Ramos (cell line): ENCODE data around the gene POU2F1.

Experiments
- in situ Hi-C: fragments of 300-500 bp; cut with MboI; formaldehyde crosslinking; loops from one replicate; pipeline ENCODE4 v1.14.3; 2022; ENCODE audit warnings: low sequenced_read_pairs; ENCODE audit not compliant: unreplicated experiment

Gene POU2F1

DNA sequence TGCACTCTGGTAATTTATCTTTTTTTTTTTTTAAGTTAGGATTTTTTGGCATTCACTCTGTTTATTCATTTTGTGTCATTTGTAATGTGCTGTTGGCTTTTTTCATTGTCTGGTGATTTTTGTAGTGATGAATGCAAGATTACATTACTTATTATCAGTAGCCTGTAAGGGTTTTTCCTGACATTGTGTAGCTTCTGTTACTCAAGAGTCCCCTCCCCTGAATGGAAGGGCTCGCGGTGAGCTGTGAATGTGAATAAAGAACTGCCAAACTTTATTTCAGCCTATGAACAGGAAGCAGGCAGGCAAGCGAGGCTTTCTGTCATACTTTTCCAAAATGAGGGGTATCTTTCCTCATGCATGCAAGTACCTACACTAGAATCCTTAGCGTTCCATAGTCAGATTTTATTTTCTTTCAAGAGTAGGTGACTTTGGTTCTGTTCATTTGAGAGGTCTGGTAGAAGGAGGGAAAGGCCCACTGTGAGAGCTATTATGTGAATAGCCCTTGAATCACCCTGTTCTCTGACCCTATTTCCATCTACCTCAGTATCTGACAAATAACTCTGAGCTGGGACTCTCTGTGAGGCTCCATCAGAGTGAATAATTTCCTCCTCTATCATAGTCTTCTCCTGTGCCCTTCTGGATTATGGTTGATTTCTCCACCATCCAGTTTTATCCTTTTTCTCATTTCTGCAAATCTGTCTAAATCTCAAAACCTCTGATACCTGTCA lies 183.6 kb downstream of the POU2F1 start:
- in situ Hi-C loops = loop anchor here (5.0 kb wide), 1 partner anchor 38 kb away; no protein-coding TSS in a partner anchor

DNA sequence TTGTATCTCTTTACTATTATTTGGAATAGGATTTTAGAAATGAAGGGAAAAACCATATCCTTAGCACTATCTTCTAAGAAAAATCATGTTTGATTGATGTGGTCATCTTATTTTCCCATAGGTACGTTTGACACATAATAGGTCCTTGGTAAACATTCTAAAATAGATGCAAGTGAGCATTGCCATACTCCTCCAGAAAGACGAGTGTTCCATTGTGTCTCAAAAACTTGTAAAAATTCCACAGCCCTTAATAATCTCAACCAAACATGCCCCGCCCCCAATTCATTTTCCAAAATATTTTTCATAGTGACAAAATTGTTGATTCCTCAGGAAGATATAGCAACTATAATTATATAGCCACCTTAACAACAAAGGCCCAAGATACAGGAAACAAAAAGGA lies 184.2 kb downstream of the POU2F1 start:
- in situ Hi-C loops = loop anchor here (5.0 kb wide), 1 partner anchor 37 kb away; no protein-coding TSS in a partner anchor

DNA sequence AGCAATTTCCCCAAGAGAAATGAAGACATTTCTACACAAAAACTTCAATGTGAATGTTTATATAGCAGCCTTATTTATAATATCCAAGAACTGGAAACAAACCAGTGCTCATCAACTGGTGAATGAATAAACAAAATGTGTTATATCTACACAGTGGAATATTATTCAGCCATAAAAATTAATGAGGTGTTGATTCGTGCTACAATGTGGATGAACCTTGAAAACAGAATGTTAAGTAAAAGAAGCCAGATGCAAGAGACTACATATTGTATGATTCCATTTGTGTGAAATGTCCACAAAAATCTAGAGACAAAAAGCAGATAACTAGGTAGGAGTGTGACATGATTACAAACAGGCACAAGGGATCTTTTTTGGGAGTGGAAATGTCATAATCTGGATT lies 187.7 kb downstream of the POU2F1 start:
- in situ Hi-C loops = no loop called here

DNA sequence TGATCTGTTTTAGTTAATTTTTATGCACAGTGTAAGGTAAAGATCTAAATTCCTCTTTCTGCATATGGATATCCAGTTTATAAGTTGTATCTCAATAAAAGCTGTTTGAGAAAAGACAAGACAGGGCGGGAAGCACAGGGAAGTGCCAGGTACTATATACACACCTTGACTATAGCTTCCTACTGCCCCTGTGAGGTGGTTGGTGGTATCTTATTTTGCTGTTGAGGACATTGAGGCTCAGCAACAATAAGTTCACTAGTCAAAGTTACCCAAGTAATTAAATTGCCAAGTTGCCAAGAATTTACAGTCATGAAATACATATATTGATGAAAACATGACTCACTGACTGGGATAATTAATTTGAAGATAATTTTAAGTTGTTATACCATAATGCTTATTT lies 188.5 kb downstream of the POU2F1 start:
- in situ Hi-C loops = no loop called here

DNA sequence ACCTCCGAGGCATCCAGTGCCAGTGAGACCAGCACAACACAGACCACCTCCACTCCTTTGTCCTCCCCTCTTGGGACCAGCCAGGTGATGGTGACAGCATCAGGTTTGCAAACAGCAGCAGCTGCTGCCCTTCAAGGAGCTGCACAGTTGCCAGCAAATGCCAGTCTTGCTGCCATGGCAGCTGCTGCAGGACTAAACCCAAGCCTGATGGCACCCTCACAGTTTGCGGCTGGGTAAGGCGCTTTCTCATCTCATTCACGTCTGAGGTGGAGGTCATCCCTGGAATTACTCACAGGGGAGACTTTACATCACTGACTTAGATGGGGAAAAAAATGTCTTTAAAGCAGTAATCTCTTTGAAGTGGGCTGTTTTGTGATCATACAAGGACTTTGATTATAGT lies 191.4 kb downstream of the POU2F1 start:
- in situ Hi-C loops = no loop called here

DNA sequence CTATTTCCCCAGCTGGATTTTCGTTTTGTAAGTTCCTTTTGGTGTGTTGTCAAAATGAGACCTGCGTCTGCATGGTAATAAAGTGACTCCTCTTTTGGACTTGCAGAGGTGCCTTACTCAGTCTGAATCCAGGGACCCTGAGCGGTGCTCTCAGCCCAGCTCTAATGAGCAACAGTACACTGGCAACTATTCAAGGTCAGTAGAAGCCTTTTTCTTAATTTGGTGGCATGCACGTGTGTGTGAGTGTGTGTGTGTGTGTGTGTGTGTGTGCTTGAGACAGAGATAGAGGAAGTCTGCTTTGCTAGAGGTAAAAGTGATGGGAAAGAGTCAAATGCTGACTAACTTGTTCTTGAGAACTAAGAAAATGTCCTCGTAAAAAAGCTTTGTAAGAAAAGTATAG lies 192.2 kb downstream of the POU2F1 start:
- in situ Hi-C loops = no loop called here

DNA sequence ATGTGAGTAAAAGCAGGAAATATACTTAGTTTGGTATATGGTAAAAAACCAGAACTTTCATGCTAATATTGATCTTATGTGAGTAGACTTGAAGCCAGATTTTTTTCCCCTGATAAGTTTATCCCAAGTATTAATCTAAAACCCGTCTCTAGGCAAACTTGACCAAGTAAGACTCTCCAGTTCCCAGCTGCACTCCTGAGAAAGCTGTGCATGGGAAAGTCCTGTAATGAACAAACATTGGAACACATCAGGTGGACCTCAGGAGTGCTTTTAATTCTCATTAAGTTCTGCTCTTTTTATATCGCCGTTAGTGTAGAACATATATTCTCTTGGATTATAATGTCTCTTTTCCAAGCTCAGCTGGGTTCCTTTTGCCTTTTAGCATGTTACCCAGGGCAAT lies 192.6 kb downstream of the POU2F1 start:
- in situ Hi-C loops = no loop called here

DNA sequence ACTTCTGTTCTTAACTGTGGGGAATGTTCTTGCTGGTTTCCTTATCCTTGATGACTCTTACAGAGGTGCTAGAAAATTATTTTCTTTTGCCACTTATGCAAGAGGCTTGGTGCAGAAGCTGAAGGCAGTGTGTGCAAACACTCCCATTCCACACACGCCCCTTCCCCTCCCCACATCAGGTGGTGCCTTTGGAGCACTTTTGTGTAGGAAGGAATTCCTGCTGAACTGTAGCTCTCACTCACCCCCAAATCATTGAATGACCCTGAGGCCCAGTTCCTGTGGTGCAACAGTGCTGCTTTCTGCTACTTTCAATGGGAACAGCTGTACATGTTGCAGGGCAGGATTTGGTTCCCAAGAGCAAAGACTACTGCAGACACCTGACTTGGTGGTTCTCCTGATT lies 195.8 kb downstream of the POU2F1 start:
- in situ Hi-C loops = no loop called here

DNA sequence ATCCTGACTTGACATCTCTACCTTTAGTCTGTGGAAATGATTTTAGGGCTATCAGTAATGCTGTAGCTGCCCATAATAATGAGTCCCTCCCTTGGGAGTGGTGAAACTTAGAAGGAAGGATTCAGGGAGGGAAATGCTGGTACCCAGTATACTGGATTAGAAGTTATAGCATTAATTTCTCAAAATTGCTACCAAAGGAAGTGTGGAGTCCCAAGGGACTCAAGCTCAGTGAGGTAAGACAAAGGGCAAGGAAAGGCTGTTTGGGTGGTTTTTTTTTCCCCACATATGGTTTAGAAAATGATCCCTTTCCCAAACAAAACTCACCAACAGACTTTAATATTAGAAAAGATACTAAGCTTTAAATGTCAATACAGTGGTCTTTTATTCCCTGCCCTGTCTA lies 197.7 kb downstream of the POU2F1 start:
- in situ Hi-C loops = no loop called here

DNA sequence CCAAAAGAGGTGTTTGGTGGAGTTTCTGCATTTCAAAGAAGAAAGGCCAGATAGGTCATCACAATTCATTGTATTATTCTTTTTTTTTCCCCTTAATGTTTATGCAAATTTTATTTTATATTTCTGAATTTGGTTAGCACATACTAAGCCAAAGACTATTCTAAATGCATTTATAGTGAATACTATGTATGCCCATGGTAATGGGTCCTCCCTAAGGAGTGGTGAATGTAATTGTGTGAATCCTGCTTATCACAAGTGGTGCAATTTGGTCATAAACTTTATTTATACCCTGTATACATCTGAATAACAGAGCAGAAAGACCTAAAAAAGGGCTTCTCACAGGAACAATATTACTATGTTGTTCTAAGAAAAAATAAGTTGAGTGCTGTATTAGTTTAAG lies 198.6 kb downstream of the POU2F1 start:
- in situ Hi-C loops = no loop called here

DNA sequence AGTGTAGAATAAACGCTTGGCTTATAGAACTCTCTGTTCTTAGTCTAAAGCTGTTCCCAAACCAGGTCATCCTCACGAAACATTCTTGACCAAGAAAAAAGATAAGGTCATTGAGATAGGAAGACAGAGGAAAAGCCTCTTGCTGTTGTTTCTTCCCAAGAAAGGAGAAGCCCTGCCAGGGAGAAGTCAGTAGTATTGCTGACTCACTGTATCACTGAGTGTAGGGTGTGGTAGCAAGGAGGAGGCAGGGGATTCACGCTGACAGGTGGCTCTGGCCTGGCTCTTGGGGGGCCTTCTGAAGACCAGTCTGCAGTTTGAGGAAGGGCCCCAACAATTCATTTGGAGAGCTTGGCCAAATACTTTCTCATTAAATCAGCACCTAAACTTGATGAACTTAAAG lies 199.8 kb downstream of the POU2F1 start:
- in situ Hi-C loops = no loop called here

DNA sequence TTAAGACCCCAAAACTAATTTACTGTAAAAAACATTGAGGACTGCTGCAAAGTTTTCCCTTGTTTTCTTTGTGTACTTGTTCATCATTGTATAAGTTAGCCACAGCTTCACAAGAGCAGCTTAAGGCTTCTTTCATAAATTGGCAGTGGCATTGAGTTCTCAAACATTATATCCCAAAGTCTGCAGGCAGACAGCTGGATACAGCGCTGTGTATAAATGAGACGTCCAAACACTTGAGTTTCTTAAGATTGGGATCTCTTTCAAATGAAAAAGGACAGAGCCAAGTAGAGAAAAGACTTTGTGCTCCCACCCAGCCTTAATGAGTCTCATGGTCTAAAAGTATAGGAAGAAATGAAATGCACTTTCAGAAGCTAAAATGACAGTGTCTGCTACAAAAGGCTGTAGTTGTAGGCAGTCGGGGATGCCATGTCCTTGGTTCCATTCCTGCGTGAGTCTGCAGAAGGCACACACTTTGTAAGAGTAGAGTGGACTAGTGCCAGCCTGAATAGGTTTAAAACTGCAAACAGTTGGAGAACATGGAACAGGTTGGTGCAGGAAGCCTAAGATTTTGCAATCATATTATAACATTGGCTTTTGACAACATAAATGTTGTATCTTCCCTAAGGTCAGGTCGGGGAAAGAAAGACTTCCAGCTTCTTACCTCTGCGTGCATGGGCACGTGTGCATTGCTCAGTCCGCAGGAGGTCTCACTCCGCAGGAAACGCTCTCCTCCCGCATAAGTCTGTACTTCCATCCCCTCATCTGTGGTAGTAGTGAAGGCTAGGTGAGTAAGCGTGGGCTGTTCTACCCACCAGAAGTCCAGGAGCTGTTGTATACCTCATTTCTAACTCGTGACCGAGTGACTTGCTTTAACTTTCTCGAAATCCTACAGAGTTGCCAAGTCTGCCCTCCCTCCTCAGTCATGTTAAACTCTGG lies 203.3 kb downstream of the POU2F1 start:
- in situ Hi-C loops = no loop called here

DNA sequence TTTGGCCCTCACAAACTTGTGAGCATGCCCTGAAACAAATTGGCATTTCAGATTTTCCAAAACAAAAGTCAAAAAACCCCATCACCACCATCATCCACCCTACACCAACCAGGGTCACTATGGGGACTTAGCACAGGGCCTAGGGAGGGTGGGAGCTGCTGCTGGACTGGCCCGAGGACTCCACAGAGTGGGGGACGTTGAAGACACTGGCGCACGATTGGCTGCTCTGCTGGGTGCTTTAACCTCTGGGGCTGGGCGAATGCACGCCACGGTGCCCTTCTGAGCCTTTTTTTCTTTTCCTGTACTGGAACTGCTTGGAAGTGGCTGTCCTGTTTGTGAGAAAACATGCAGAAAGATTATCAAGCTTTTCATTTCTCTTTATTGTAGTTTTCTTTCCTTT lies 204.8 kb downstream of the POU2F1 start:
- in situ Hi-C loops = loop anchor here (25.0 kb wide), 1 partner anchor 513 kb away; no protein-coding TSS in a partner anchor

DNA sequence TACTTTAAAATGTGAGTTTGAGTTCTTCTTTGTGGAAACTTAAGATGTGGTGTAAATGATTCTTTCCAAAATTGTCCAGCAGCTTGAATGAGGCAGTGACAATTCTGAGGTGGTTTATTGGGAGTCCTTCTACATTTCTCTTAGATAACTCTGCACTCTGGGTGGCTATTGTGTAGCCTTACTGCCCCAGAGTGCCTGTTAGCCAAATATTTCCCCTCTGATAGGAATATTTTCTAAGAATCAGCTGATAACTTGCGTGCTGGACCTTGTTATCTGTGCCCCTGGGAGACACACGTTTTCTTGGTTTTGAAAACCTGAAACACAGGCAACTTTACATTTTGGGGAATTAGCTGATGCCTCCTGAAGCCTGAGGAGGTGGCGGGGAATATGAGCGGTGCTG lies 206.0 kb downstream of the POU2F1 start:
- in situ Hi-C loops = loop anchor here (25.0 kb wide), 1 partner anchor 514 kb away; no protein-coding TSS in a partner anchor

DNA sequence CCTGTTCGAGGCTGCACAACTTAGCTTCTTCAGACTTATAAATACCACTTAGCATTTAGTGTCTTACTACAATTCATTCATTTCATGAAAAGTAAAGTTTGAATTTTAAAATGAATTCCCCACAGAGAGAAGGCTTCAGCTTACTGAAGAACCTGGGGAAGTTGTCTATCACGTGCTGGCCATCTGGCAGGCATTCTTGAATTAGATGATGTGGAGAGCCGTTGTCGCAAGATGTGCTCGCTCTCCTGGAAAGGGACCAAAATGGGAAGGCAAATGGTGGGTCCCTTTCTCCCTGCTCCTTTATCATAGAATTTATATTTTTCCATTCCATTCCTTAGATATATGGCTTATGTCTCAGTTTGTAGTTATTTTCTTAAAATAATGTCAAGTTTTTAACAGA lies 207.2 kb downstream of the POU2F1 start:
- in situ Hi-C loops = loop anchor here (25.0 kb wide), 1 partner anchor 516 kb away; no protein-coding TSS in a partner anchor

DNA sequence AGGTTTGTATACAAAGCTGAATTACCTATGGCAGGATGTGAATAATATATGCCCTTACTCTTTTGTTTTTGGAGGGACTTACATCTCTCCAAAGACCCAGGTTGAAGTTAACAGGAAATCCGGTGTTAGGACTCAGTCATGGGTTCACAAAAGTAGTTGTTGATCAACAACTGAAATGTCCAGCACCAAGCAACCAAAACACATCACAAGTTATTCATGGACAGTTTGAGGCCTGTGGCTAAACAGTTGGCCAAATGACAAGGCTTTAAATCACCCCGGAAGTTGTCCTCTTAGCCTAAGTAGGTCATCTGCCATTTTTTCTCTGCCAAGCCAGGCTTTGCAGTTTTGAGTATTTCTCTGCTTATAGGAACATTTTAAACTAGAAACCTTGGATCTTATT lies 207.7 kb downstream of the POU2F1 start:
- in situ Hi-C loops = loop anchor here (25.0 kb wide), 1 partner anchor 516 kb away; no protein-coding TSS in a partner anchor

DNA sequence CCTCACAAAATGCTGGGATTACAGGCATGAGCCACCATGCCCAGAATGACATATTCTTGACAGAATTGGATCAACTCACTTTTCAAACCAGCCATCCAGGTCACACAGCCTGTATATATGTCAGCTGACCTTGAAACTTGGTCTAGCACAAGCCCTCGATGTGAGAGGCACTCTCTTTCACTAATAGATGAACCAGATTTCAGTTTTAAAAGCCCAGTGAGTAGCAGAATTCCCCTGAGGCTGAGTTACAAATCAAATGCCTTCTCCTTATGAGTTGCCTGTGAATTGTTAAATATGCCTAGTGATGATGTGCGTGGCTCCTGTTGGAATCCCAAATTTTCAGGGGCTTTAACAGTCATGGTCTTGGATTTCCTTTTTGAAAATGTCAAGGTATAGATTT lies 208.9 kb downstream of the POU2F1 start:
- in situ Hi-C loops = loop anchor here (25.0 kb wide), 1 partner anchor 517 kb away; no protein-coding TSS in a partner anchor

DNA sequence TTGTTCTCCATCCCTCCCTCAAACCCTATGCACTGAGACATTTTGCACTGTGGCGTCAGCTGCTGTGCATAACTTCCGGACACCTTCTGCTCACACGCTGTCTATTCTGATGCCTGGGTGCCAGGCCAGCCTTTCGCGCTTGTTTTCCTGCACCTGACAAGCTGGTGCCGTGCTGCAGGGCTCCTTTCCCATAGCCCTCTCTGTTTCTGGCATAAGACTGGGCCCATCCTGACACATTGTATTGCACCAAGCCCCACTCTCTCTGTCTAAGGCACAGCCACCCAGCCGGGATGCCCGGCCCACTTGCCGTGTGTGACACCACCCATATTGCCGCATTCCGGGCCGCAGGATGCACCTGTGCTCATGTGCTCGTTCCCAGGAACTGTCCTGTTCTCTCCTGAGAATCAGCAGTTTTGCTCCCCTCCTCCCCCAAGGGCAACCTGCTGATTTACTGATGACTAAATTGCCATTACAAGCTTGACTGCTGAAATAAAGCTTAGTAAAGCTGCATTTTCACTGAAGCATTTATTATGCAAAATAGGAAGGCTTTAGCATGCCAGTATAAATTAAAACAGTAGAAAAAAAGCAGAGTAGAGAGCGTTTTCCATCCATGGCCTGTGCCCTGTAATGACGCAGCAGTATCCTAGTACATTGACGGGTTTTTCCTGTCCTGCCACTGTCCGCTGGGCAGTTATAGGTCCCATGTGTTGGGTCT lies 209.6 kb downstream of the POU2F1 start:
- in situ Hi-C loops = loop anchor here (25.0 kb wide), 1 partner anchor 518 kb away; no protein-coding TSS in a partner anchor

DNA sequence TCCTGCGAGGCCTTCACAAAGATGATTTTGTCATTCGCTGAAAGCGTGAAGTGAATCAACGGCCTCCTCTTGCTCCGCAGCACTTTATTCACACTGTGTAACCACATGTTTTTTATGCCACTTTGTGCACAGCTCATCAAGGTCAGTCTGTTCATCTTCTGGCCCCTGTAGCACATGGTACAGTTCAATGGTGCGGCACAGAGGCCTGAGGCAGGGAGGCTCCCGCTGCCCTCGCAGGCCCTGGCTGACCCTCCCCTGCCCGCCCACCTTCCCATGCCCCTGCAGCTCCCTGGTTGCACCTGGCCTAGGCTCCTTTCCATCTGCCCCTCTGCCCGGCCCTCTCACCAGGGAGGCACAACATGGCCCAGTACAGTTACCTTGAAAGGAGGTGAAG lies 210.2 kb downstream of the POU2F1 start:
- in situ Hi-C loops = loop anchor here (25.0 kb wide), 1 partner anchor 519 kb away; no protein-coding TSS in a partner anchor

DNA sequence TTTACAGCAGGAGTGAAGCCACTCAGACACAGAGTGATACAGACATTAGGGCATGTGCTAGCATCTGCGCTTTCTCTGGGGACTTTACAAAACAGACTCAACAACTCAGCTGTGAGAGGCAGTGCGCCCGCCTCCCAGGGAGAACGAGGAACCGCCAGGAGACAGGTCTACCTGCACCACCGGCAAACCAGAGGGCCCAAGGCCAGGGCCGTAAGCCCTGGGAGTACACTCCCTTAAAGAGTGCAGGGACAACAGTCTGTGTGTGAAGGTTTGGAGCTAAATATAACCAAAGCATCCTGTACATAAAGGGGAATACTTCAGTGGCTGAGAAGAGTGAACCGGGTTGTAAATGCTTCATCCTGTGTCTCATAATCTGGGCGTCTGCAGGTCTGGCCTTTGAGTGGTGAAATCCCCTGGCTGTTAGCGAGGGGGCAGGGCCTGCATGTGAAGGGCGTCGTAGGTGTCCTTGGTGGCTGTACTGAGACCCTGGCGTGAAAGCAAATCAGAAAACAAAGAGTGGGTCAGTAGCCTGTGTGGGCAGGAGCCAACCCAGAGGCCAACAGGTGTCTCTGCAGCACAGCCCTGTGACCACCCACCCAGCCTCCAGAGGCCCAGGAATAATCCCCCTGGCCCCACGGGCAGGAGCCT lies 210.7 kb downstream of the POU2F1 start:
- in situ Hi-C loops = loop anchor here (25.0 kb wide), 1 partner anchor 519 kb away; no protein-coding TSS in a partner anchor
